ENCODE results near the gene ABI2.

ABI2 gene

GRCh38 chr2:203484266-203485112 lies 156.3 kb downstream of the ABI2 start:
- DNase-seq (ENCODE audit: low spot score): no peak

GRCh38 chr2:203489531-203489930 lies 161.3 kb downstream of the ABI2 start:
- DNase-seq (ENCODE audit: low spot score): no peak

- no peak for DNase-seq (ENCODE audit: low spot score)
Observed at GRCh38 chr2:203490391-203490790, 162.2 kb downstream of the ABI2 start.

- no peak for DNase-seq (ENCODE audit: low spot score)
Observed at GRCh38 chr2:203492965-203493364, 164.8 kb downstream of the ABI2 start.

All from LoVo (cell line).